Stimulated activated naive CD4-positive, alpha-beta T cell (primary cell): Measurements from ENCODE around the gene PNLIPRP2.

Experiments used
- DNase-seq, 6 experiments: peaks; one replicate each; lab custom pipeline; 2025; lab: John Stamatoyannopoulos, UW

The PNLIPRP2 gene

DNA sequence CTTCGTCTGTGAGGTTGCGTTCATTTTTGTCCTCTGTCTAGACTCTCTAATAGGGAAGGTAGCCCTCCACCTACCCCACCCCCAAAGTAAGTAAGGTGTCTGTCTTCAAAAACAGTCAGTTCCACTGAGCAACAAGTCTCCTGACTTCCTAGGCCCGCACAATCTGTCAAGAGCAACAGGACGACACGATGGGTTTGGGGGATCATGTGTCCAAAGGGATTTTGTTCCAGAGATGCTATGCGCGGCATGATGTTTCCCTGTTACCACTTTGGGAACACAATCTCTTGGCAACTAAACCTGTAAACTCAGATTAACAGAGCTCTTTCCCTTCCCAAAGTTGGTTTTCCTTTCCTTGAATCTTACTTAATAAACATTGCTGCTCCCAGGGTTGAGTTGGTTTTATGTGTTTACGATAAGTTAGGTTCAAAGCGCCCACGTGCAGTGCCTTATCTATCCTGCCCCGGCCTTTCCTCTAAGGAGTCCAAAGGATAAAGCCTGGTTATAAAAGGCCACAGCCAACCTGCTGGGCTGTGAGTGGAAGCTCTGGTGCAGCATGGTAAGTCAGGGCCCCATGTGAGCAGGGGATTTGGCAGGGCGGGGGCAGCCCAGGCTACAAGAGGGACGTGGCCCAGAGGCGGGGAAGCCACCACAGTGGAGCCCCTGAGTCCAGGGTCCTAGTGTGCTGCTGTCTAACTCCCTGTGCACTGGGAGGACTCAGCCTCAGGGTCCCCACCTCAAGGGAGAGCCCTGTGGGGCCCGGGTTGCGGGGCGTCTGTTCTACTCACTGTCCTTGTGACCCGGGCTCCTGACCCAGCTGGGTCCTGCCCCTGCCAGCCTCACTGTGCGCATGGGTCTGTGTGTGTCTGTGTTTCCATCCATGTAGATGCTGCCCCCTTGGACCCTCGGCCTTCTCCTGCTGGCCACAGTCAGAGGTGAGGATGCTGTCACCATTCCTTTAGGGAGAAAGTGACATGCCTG, at the start of gene PNLIPRP2:
Gene PNLIPRP2, plus strand, starts transcription at position 531 of the 978 bp plus-strand sequence.
- no peak for DNase-seq

DNA sequence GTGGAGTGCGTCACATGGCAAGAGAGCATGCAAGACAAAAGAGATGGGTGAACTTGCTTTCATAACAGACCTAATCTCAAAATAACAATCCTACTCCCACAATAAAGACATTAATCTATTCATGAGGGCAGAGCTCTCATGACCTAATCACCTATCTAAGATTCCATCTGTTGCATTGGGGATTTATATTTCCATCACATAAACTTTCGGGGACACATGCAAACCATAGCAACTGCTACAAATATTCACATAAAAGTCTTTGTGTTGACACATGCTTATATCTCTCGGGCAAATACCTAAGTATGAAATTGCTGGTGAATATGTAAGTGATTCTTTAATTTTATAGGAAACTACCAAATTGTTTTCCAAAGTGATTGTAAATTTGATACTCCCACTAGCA, 46.0 kb upstream of the PNLIPRP2 start:
- DNase-seq: no peak

DNA sequence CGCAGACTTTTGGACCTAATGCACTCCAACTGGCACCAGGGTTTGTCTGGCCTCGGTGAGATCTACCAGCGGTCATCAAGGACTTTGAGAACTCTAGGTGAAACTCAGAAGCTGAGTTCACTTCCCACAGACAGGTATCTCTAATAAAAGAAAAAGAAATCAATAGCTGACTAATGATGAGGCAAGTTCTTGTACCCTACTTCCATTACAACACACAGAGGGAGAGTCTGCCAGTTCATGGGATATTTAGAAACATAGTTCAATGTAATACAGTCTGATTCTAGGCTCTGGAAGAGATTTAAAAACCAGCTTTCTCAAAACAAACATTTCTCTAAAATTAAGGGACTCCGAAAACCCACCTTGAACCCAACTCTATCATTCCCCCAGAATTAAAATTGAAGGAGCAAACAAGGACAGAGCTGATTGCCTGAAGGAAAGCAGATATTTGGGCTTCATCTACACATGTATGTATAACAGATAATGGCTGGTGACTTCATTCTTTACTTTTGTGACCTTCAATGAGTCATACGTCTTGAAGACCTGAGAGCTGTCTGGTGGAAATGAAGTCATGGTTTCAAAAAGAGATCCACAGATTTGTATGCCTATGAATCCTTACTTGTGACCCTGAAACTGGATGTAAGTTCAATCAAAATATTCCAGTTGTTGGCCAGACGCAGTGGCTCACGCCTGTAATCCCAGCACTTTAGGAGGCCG, 32.7 kb upstream of the PNLIPRP2 start:
- DNase-seq: no peak

DNA sequence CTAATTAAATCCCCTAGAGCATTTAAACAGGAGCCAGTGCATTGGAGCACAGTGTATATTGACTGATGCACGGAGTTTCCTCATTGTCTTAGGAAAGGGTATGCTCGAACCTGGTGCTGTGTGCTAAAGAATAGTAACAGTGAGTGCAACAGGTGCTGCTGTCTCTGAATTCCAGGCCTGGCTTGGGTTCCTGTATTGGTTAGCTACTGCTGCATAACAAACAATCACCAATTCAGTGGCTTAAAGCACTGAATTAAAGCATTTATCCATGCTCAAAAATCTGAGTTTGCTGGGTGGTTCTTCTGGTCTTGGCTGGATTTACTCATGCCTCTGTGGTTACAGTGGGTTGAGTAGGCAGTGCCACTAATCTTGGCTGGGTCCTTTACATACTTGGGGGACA, 31.8 kb upstream of the PNLIPRP2 start:
- DNase-seq: no peak

DNA sequence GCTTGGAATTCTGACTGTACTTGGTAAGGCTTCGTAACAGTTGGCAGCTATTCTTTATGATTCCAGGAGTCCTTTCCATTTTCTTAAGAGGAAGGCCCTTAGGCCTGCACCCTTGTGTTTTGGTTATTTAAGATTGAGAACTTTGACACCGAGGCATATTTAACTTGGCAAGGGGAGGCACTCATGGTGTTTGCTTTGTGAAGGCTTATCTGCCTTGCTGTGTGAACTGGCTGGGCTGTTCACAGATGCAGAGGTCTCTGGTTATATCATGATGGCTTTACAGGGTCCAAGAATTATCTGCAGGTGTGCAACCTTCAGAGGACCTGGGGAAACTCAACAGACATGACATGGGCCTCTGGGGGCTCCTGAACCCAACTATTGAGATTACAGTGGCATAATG, 30.8 kb upstream of the PNLIPRP2 start:
- no peak for DNase-seq

DNA sequence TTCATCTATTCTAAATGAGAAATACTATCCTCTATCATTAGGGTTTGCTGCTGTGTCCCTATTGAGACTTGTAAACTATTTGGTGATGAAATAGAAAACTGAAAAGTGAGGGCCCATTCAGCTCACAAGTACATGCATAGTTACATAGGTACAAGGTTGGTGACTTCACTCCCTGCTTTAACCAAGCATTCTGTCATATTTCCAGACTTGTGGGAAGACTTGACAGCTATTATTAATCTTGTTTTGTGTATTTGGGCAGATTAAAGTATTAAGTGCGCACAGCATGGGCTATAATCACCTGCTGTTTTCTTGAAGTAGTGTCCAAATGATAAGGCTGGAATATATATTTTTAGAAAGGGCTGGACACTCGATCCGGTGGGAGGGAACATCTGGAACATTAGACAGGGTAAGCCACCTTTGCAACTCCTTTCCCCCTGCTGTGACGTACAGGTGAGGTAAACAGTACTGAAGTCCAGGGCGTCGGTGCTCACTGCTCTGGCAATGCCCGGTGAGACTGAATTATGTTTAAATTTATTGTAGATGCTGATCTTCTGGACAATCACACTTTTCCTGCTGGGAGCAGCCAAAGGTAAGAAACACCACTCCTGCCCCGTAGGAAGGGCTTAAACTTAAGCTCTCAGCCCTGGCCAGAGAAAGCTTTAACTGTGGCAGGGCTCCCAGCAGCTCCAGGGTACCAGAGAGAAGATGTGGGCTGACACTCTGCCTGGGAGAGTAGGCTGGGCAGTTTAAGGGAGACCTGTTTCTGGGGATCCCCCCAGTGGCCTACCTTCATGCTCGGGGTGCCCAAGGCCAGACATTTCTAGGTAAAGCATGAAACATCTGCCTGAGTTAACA, 29.9 kb upstream of the PNLIPRP2 start, which contains the start of gene PNLIPRP1:
Gene PNLIPRP1, plus strand, starts transcription at position 370 of the 855 bp plus-strand sequence. Its CDS starts 171 bp downstream, at position 541.
- DNase-seq: no peak

DNA sequence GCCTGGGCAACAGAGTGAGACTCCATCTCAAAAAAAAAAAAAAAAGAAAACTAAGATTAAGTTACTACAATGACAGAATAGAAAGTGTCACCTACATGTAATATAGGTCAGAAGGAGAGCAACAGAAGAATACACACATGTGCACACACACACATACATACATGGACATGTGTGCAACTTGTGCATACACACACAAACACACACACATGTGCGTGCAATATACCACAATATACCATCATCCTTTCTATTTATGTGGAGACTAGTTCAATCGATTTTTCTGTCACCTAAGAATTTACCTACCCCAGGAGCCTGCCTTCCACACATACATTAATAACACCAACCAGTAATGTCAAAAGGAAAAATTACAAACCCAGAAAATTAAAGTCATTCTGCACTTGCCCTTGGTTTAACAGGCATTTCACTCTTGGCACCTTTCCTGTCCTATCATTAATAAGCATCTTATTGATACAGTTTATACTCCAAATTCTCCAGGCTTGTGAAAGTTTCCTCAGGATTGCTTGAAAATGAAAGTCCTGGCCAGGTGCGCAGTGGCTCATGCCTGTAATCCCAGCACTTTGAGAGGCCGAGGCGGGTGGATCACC, 27.5 kb upstream of the PNLIPRP2 start:
- no peak for DNase-seq

DNA sequence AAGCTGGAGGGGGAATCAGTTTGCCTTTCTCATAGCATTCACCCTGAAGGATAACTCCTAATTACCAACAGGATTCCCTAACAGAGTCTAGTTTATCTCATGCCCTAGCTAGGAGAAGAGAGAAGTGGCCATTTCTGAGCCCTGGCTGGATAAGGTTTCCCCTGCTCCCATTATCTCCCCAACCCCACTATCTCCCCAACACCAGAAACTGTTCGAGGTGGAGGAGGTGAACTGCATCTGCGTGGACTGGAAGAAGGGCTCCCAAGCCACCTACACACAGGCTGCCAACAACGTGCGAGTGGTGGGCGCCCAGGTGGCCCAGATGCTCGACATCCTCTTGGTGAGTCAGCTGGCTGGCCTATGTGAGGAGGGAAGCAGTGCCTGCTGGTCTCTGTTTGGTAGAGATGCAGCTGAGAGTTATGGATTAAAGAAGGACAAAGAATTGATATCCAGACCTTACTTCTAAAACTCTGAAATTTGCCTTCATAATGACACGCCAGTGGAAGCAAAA, 26.2 kb upstream of the PNLIPRP2 start:
- DNase-seq: no peak

DNA sequence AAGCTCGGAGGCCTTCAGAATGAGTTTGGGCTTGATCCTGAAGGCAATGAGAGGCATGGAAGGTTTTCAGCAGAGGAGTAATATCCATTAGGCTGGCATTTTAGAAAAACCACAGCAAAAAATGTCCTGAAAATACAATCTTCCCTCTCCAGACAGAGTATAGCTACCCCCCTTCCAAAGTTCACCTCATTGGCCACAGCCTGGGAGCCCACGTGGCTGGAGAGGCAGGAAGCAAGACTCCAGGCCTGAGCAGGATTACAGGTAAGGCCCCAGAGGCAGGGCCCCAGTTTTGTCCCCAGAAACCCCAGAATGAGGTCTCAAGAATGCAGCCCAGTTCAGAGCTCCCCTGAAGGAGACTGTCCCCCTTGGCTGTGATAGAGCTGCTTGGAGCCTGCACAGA, 24.7 kb upstream of the PNLIPRP2 start:
- DNase-seq: no peak

DNA sequence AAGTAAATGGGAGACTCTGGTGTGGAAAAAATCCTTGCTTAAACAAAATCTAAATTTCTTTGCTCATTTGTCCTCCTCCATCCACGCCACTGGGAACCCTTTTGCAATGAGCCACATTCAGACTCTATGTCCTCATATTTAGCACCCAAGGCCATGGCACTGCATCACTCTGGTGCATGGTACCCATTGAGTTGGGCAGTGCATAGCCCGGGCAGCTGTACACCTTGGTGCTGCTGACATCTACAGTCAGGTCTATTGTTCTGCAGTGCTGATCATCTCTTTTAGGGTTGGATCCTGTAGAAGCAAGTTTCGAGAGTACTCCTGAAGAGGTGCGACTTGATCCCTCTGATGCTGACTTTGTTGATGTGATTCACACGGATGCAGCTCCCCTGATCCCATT, 23.2 kb upstream of the PNLIPRP2 start:
- DNase-seq: no peak

DNA sequence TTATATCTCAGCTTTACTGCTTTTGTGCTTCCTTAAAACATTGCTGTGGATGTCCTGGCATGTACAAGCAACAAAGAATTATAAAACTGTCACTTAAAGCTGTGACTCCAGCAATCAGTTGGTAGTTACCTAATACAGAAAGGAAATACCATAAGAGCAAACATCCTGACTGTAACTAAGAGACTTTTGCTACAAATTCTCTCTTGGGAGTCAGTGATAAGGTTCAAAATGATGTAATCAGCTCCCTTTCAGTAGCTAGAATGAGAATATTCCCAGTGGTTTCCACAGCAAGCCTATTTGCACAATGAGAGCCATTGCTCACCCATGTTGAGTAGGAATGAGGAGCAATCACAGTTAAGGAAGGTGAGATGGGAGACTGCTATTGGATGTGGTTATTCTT, 22.4 kb upstream of the PNLIPRP2 start:
- DNase-seq: no peak

DNA sequence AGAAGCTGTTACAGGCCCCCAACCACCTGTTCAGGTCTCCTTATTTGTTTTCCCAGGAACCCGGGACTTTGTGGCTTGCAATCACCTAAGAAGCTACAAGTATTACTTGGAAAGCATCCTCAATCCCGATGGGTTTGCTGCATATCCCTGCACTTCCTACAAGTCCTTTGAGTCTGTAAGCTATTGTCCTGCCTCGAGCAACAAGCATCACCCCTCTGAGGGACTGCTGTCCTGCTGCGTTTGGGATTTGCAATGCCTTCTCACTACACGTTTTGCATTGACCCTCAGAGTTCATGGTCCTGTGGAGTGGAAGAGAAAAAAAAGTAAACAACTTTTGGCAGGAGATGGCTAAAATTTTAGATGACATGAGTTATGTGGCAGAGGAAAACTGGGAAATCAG, 20.8 kb upstream of the PNLIPRP2 start:
- no peak for DNase-seq

DNA sequence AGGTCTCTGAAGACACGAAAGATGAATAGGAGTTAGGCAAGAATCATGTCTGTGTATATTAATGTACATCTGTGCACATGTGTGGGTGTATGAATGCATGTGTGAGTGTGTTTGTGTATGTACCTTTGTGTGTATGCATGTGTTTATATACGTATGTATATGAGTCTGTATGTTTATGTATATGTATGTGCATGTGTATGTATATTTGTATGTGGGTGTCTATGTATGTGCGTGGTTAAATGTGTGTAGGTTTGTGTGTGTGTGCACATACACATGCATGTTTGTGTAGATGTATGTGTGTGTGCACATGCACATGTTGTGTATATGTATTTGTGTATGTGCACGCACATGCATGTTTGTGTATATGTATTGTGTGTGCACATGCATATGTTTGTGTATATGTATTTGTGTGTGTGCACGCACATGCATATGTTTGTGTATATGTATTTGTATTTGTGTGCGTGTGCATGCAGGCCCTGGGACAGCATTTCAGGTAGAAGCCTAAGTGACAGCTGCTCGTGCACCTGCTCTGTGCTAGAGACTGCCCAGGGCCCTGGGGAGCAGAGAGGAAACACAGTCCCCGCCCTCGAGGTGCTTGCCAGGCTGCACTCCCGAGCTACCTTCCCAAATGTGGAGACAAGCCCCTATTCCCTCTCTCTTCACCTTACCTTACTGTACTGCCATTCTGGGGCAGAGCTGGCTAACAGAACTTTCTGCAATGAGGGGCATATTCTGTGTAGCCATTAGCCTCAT, 17.9 kb upstream of the PNLIPRP2 start:
- no peak for DNase-seq

DNA sequence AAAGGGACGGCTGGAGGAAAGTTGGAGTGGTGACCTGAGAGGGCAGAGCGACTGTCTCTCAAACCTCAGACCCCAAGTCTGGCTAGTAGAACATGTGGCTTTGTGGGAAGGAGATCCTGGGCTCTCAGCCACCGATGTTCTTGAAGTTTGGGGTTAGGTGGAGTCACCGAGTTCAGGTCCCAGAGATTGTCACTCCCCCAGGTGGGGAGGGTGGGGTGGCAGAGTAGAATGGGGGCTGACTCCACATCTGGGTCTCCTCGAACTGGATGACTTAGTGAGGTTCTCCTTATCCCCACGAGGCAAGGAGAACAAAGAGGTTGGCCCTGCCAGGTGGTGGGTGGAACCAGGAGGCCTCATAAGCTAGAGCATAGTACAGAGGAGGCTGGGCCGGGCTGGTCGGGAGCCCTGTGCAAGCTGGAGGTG, 14.7 kb upstream of the PNLIPRP2 start:
- no peak for DNase-seq

DNA sequence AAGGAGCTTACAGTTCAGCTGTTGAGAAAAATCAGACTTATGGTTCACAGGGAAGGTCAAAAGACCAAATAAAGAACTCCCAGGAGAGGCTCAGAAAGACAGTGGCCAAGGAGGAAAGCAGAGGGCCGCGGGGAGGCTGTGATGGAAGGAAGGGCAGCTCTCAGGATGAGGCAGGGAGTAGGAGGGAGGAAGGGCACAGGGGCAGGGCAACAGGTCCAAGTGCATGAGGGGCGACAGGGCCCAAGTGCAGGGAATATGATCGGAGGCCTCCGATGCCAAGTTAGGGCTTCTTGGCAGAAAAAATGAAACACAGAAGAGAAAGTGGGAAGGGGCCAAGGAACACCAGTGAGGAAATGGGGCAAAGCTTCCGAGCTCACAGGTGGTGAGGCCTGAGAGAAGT, 13.4 kb upstream of the PNLIPRP2 start:
- no peak for DNase-seq

DNA sequence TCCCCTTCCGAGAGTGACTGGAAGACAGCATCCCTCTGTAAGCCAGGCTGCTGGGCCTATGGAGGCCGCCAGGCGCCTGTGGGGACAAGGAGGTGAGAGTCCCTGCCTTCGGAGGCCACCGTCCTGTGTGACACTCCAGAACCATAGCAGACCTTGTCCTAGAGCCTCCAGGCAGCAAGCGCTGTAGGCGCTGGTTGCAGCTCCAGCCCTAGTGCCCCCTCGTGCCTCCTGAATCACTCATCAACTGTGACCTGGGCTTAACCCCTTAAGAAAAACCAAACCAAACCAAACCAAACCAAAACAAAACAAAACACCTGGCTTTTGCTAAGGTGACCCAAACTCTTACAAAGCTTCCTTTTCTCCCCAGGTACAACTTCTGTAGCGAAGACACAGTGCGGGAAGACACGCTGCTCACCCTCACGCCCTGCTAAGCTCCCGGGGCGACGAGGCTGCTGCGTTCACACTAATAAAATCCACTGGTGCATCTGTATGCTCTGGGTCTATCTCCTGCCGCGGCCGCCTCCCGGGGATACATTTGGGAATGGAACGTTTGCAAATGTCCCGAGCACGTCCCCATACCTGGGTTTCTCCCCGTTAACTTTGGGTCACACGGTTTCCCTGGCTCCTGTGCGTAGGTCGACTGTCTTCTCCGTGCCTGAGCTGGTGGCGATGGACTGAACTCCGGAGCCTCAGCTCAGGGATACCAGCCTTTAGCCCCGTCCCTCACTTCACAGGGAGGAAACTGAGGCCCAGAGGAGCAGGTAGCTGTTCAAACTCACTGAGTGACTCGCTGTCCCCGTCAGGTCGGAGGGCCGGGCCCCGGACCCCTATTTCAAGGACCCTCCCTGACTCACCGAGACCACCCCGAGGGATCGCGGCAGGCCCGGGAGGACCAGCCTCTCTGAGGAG, 11.8 kb upstream of the PNLIPRP2 start:
- DNase-seq: no peak

DNA sequence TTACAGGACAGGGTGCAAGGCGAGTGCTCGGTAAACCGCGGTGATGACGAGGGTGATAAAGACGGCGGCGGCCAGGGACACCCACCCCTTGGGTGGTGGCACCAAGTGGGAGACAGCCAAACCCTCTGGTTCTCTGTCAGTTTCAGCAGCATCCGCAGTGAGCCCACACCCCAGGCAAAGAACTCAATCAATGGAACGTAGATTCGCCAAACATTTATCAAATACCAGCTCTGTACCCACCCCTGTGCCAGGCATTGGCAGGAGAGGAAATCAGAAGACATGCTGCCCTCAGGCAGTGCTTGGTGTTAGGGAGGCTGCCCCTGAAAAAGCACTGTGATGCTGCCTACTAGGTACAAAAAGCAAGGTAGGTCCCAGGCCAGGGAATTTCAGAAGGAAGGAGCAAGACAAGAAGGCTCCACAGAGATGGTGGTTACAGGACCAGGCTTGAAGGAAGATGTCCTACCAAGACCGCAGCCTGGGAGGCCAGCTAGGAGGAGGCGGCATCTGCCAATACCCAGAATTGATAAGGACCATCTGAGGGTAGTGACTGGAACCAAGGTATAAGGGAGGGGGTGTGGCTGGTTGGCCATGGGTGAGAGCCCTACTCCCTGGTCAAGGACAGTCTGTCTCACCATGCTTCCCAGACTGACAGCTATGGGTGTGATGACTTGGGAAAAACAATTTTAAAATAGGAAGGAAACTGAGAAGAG, 10.2 kb upstream of the PNLIPRP2 start:
- no peak for DNase-seq

DNA sequence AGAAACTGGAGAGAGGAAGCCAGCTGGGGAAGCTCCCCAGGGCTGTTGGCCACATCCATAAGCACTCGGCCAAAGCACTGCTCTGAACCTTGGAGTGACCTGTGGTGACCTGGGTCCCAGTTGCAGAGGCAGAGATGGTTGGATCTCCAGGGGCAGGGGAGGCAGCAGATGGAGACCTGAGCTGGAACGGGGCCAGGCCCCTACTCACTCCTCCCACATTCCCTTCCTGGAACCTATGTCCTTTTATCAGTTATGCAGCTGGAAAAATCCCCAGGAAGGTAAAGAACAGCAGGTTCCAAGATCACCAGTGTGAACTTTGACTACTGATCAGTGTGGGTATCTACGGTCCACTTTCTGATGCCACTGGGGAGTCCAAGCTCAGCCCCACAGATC, 9.6 kb upstream of the PNLIPRP2 start:
- no peak for DNase-seq
